ENCODE measurements around the gene PFKFB4.
"Not testable (repeated sequence)": the region's sequence is repeated elsewhere in the genome, so short reads cannot be mapped to it uniquely, and the experiment has no call there.

PFKFB4 gene

DNA sequence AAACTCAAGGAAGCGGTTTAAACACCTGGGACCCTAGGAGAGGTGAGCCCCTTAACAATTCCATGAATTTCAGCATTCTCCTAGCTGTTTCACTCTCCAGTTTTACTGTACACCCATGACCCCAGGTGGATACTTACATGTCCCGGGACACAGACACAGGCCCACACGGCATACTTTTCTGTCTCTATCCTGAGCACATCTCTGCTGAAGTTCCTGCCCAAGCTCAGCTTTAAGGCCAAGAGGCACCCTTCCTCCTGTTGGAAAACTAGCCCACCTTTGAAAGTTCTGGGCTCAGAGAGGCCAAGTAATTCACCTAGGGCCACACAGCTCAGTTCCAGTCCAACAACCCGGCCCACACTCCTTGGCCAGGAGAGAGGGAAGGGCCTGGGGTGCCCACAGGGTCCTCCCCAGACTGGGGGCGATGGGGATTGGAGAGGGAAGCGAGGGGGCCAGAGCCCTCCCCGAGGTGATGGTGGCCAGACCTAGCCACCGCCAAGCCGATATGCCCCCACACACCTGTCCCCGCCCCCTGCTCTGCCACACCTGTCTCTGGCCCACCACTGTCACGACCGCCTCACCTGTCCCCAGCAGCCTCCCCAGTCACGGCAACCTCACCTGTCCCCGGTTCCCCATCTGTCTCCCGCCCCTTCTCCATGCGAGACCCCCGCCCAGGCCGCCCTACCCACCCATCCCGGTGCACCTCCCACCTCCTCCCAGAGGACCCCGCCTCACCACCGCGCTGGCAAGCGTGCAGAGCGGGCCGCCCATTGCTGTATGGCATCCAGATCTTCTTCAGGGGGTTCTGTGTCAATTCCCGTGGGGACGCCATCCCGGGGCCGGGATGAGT is 431 bp downstream of the PFKFB4 start:
- DNase-seq, result no peak

- DNase-seq, result no peak
Measured at GRCh38 chr3:48555231-48555948, 1.2 kb downstream of the PFKFB4 start.

DNA sequence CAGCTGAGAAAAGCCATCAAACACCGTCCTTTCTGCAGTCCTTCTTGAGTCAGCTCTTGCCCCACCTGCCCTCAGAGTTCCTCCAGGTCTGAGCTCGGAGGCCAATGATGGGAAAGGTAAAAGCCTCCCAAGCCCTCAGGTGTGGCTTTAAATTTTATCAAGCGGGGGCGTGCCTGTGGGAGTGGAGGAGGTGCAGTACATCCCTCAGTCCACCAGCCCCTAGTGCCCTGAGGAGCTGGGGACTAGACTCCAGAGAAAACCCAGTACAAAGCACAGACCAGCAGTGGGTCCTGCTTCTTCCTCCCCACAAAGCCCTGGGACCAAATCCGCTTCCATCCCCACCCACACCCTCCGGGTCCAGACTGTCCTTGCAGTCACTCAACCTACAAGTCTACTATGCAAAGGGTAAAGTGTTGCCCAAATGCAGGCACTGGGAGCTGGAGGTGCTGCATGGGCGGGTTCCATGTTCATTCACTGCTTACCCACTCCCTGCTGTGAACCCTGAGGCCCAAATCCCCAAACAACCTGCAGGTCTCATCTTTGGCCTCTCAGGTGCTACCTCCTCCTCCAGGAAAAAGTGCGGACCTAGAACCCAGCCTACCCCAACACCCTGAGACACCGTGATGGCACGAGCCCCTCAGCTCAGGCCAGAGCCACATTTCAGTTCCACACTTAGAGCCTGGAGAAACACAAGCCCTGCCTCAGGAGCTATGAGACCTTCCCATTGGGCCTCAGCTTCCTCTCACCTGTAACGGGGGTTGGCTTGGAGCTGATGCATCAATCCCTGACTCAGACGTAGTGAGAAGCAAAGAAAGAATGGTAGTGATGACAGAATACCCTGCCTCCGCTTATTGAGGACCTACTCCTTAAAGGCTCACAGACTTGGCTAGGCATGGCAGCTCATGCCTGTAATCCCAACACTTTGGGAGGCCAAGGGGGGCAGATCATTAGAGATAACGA is 2.4 kb downstream of the PFKFB4 start:
- DNase-seq, result no peak

- no peak for DNase-seq
Measured at GRCh38 chr3:48553361-48553760, 3.2 kb downstream of the PFKFB4 start.

DNA sequence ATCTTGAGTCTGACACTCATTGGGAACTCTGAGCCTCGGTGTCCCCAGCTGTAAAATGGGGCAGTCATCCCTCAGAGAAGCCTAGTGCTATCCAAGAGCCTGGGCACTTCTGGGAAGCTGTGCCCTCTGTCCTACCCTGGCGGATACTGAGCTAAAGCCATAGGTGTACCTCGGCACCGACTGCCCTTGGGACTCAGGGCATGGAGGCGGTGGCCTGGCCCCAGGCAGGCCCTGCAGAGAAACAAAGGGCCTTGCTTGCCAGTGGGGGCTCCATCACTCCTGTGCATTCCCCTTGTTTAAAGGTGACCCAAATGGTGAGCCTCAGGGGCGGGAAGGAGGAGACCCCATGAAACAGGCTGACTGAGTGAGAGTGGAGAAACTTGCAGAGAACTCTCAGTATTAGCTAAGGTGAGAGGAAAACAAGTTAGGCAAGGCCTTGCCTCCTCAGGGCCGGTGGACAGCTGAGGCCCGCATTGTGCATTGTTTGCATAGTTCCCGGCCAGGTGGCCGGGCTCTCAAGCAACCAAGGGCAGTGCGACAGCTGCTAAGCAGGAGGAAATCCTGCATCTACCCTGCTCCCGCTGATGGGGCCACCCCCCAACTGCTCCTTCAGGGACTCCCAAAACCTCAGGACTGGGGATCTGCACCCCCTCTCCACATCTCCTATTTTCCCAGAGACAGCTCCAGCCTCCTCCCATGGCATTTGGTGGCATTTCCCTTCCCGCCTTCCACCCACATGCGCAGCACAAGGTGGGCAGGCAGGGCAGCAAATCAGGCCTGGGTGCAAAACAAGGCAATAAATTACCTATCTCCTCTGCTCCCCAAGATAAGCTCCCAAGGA is 4.3 kb downstream of the PFKFB4 start:
- DNase-seq, result no peak

DNA sequence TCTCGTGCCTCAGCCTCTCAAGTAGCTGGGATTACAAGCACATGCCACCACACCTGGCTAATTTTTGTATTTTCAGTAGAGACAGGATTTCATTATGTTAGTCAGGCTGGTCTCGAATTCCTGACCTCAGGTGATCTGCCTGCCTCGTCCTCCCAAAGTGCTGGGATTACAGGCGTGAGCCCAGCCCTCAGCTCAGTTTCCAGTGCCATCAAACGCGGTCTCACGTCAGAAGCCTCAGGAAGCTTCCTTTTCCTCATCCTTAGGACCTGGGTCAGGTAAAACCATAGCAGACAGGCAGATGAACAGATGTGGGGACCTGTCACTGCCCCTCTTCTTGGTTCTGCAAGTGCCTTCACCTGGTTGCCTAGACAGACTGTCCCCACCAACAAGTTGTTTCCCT is 5.0 kb downstream of the PFKFB4 start:
- DNase-seq, result not testable (repeated sequence)

GRCh38 chr3:48548729-48549705 is 7.6 kb downstream of the PFKFB4 start:
- peak; percentile 88 for DNase-seq

DNA sequence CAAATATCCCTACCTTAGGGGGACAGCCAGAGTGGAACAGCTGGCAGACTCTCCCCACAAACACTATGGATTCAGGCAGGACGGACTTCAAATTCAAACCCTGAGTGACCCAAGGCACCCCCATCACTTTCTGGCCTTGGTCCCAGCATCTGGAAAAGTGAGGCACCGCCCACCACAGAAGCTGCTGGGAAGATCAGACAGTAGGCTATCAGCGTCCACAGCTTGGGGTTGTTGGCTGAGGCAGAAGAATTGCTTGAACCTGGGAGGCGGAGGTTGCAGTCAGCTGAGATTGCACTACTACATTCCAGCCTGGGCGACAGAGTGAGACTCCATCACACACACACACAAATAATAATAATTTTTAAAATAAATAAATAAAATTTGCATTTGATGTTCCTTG is 8.5 kb downstream of the PFKFB4 start:
- DNase-seq, result no peak

- DNase-seq, result no peak
Measured at GRCh38 chr3:48546203-48546829, 10.3 kb downstream of the PFKFB4 start.

DNA sequence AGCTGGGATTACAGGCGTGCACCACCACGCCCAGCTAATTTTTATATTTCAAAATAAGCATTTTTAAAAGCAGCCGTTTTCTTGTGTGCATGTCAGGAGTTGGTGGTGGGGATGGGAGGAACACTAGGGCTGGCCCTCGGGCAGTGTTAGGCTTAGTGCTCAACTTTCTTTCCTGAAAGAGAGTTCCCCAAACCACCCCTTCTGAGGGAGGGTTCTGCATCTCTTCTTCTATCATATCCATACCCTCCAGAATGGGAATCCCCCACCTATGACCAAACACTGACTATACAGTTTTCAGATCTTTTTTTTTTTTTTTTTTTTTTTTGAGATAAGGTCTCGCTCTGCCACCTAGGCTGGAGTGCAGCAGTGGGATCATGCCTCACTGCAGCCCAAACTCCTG is 12.5 kb downstream of the PFKFB4 start:
- no peak for DNase-seq

- no peak for DNase-seq
Measured at GRCh38 chr3:48543271-48543866, 13.2 kb downstream of the PFKFB4 start.

- DNase-seq, result no peak
Measured at GRCh38 chr3:48538451-48538850, 18.2 kb downstream of the PFKFB4 start.

GRCh38 chr3:48536785-48537184 is 19.8 kb downstream of the PFKFB4 start:
- no peak for DNase-seq

GRCh38 chr3:48536116-48536515 is 20.5 kb downstream of the PFKFB4 start:
- DNase-seq, result no peak

DNA sequence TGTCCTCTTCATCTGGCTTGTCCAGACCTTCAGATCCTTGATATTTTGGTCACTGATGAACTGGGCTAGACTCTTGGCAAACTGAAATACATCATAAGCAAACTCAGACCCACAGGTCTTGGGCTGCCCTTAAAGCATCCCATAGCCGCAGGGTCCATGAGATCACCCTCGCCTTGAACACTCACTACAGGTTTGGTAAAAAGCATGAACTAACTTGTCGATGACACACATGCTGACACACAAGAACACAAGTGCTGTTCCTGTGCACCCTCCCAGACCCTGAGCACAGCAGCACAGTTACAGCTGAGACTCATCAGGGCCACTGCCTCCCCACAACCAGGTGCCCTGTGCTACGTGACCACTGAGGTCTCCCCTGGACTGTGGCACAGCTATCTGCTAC is 21.0 kb downstream of the PFKFB4 start:
- DNase-seq, result no peak

DNA sequence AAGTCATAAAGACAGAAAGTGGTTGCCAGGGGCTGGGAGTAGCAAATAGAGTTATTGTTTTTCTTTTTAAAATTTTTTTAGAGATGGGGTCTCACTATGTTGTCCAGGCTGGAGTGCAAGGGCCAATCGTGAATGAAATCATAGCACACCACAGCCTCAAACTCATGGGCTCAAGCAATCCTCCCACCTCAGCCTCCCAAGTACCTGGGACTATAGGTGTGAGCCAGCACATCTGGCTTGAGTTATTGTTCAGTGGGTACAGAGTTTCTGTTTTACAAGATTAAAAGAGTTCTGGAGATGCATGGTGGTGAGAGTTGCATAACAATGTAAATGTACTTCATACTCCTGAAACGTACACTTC is 23.6 kb downstream of the PFKFB4 start:
- DNase-seq, result no peak

DNA sequence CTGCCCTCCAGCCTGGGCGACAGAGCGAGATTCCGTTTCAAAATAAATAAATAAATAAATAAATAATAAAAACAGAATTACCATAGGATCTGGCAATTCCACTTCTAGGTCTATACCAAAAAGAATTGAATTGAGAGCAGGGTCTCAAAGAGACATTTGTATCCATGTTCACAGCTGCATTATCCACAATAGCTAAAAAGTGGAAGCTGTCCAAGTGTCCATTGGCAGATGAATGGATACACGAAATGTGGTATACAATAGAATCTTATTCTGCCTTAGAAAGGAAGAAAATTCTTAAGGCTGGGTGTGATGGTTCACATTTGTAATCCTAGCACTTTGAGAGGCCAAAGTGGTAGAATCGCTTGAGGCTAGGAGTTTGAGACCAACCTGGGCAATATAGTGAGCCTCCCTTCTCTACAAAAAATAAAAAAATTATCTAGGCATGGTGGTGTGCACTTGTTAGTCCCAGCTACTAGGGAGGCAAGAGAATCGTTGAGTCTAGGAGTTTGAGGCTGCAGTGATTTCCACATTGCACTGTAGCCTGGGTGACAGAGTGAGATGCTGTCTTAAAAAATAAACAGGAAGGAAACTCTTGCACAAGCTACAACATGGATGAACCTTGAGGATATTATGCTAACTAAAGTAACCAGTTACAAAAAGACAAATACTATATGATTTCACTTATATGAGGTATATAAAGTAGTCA is 24.2 kb downstream of the PFKFB4 start:
- no peak for DNase-seq

GRCh38 chr3:48530701-48531100 is 25.9 kb downstream of the PFKFB4 start:
- not testable (repeated sequence) for DNase-seq

GRCh38 chr3:48528754-48529153 is 27.8 kb downstream of the PFKFB4 start:
- no peak for DNase-seq
